GM08714 (cell line): Measurements from ENCODE around the gene RRP1.
"Not testable (repeated sequence)": the region's sequence is repeated elsewhere in the genome, so short reads cannot be mapped to it uniquely, and the experiment has no call there.

Experiments
- H3K4me3 ChIP-seq: fragments of 200-500 bp; sonication (Bioruptor generic); 2 replicates; pipeline ENCODE4 v1.5.1; 2014; ENCODE audit warnings: mild to moderate bottlenecking, low read length, inconsistent platforms
- ZNF274 ChIP-seq: IDR thresholded peaks from 2 replicates; pipeline ENCODE4 v1.6.1; 2012; ENCODE audit warnings: mild to moderate bottlenecking, low read depth, low read length

Gene RRP1

GRCh38 chr21:43818685-43819084, 29.3 kb downstream of the RRP1 start:
- TF ChIP-seq ZNF274 = no peak
- H3K4me3 ChIP-seq = no peak overlapping the region

DNA sequence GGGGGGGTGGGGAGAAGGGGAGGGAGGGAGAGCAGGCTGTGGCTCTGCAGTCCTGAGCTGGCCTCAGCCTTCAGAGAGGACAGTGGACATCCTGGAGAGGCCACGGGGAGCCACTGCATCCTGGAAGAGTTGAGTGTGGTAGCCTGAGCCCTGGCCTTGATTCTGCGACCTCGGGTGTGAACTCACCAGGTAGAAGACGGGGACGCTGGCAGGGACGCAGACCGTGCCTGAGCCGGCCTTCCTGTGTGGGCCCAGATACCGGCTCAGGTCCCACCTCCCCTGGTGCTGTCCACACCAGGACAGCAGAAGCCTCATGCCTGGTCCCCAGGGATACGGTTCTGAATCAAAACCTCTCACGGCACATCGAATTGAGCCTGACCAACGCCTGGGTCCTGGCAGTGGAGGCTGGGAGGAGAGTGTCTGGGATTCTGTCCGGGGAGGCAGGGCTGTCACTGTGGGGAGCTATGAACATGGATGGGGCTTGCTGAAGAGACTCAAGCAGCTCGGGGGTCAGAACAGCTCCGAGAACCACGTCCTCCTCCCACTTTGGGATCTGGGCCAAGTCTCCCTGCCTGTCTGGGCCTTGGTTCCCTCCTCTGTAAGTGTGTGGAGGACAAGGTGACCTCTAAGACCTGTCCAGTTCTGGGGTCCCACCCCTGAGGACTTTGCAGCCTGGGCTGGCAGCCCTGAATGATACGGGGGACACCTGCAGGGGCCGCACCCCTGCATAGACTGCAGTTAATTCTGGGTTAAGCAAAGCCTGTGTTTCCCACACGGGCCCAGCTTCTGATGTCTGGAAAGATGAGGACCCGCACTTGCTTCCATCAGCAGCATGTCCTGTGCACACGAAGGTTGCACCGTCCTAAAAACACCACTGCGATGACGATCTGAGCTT, 30.4 kb downstream of the RRP1 start:
- TF ChIP-seq ZNF274 = no peak
- no peak overlapping the region for H3K4me3 ChIP-seq

GRCh38 chr21:43820466-43820865, 31.1 kb downstream of the RRP1 start:
- no peak overlapping the region for H3K4me3 ChIP-seq
- TF ChIP-seq ZNF274 = no peak

DNA sequence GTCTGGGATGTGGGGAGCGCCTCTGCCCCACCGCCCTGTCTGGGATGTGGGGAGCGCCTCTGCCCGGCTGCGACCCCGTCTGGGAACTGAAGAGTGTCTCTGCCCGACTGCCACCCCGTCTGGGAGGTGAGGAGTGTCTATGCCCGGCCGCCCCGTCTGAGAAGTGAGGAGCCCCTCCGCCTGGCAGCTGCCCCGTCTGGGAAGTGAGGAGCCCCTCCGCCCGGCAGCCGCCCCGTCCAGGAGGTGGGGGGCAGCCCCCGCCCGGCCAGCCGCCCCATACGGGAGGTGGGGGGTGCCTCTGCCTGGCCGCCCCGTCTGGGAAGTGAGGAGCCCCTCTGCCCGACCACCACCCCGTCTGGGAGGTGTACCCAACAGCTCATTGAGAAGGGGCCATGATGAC, 32.8 kb downstream of the RRP1 start:
- not testable (repeated sequence) for H3K4me3 ChIP-seq

DNA sequence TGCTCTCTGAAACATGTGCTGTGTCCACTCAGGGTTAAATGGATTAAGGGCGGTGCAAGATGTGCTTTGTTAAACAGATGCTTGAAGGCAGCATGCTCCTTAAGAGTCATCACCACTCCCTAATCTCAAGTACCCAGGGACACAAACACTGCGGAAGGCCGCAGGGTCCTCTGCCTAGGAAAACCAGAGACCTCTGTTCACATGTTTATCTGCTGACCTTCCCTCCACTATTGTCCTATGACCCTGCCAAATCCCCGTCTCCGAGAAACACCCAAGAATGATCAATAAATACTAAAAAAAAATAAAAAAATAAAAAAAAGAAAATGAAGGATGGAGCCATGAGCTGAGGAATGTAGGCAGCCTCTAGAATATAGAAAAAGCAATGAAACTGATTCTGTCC, 33.4 kb downstream of the RRP1 start:
- not testable (repeated sequence) for H3K4me3 ChIP-seq

DNA sequence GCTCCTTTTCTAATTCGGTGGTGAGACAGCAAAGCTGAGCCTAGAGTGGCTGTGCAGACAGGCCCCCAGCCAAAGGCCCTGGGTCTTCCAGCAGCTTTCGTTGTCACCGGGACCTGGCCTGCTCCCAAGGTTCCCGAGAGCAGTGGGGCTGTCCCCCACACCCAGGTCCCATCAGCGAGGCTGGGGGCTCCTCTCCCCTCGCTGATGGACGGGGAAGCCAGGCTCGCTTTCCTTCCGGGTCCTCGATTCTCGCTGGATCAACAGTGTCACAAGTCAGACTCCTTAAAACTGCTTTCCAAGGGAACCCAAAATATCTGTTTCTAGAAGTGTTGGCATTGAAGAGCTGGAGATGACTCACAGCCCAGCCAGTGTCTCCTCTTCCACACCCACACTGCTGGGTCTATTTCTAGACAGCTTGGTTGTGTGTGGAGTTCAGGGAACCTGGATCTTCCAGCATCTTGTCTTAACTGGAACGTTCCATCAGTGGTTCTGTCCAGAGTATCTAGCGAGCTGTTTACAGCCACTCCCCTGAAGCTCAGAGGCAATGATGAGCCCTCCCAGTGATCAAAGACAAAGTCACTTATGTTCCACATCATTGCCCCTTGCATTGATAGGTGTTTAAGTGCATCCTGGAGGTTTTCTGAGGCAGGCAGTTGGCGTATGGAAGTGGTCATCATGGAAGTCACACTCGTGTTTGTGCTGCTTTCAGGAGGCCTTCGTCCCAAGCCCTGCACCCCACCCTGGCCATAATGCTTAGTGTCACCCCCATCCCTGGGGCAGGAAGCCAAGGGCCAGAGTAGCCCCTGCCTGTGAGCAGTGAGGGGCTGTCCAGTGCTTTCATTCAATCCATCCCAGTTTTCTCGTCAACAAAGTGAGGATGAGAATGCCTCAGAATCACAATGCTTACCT, 35.2 kb downstream of the RRP1 start:
- no peak for TF ChIP-seq ZNF274
- H3K4me3 ChIP-seq = no peak overlapping the region

- TF ChIP-seq ZNF274 = no peak
- H3K4me3 ChIP-seq = no peak overlapping the region
Measured at GRCh38 chr21:43825242-43825935, 36.0 kb downstream of the RRP1 start.

- H3K4me3 ChIP-seq = no peak overlapping the region
- no peak for TF ChIP-seq ZNF274
Measured at GRCh38 chr21:43825936-43826622, 36.7 kb downstream of the RRP1 start.

- no peak overlapping the region for H3K4me3 ChIP-seq
- TF ChIP-seq ZNF274 = no peak
Measured at GRCh38 chr21:43826623-43826974, 37.2 kb downstream of the RRP1 start.

GRCh38 chr21:43827015-43827611, 37.7 kb downstream of the RRP1 start:
- no peak for TF ChIP-seq ZNF274
- H3K4me3 ChIP-seq = no peak overlapping the region

GRCh38 chr21:43829161-43829560, 39.8 kb downstream of the RRP1 start:
- no peak for TF ChIP-seq ZNF274
- H3K4me3 ChIP-seq = no peak overlapping the region

DNA sequence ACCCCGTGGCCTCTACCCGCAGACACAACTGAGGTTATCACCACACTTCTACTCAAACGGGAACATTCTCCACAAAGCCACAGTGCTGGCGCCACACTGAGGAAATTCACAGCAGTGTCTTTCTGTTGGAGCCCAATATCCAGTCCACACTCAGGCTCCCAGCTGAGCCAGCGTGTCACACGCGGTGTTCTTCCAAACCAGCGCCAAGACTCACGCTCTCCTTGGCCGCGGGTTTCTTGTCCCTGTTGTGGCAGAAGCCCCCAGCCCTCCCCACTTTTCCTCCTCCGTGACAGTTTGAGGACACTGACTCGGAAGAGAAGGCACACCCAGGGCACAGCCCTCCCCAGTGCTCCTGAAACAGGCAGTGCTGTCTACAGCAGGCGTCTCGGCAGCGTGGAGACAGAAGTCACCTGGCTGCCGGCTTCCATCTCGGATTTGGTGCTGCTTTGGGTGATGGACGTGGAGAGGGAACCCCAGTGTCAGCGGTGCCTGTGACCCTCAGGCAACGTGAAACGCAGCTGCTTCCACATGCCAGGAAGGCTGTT, 40.3 kb downstream of the RRP1 start:
- no peak for TF ChIP-seq ZNF274
- no peak overlapping the region for H3K4me3 ChIP-seq

GRCh38 chr21:43832158-43832550, 42.8 kb downstream of the RRP1 start:
- no peak overlapping the region for H3K4me3 ChIP-seq
- TF ChIP-seq ZNF274 = no peak
